PC-9 (cell line): ENCODE results near the gene LSM12. TPM values are rescaled to one million over a fixed set of nuclear protein-coding genes. Genes with fewer than 3 reads are reported as not detected.
"Not testable (repeated sequence)": the region's sequence is repeated elsewhere in the genome, so short reads cannot be mapped to it uniquely, and the experiment has no call there.

Experiments
- BruUV-seq: library from RNA; stranded (reverse); fragments of 400-500 nt; replicated peaks from 2 replicates; lab custom pipeline; 2021; lab: Mats Ljungman, UMichigan
- CTCF ChIA-PET: fragments of 300-600 bp; sonication (Branson Sonifier 250); formaldehyde crosslinking; loops from one replicate; lab custom pipeline; 2022; ENCODE audit warnings: antibody characterized with exemption; lab: Charles Lee
- POLR2A ChIA-PET: fragments of 300-600 bp; sonication (Branson Sonifier 250); formaldehyde crosslinking; loops from one replicate; lab custom pipeline; 2022; ENCODE audit warnings: antibody characterized with exemption; ENCODE audit not compliant: unreplicated experiment; lab: Charles Lee
- DNase-seq, 2 experiments: peaks; one replicate each; pipeline versions ENCODE4 v3.0.0 to v3.0.0-alpha.2; 2015 to 2022; ENCODE audit warnings: mixed read lengths in 1 of 2
- H2AFZ ChIP-seq: fragments of 200-600 bp; sonication (generic); 2 replicates; pipeline ENCODE4 v1.8.1; 2017; ENCODE audit warnings: antibody characterized with exemption
- H3F3A ChIP-seq: fragments of 200-600 bp; sonication (generic); 2 replicates; pipeline ENCODE4 v1.8.1; 2017; ENCODE audit warnings: antibody characterized with exemption, mild to moderate bottlenecking, low read depth; ENCODE audit not compliant: insufficient read depth
- H3K27ac ChIP-seq: fragments of 200-600 bp; sonication (generic); 2 replicates; pipeline ENCODE4 v1.6.1; 2016; ENCODE audit warnings: mixed run types
- H3K27me3 ChIP-seq: fragments of 200-600 bp; sonication (generic); 2 replicates; pipeline ENCODE4 v1.6.1; 2016; ENCODE audit warnings: low read depth, mixed run types; ENCODE audit not compliant: insufficient read depth
- H3K36me3 ChIP-seq: fragments of 200-600 bp; sonication (generic); 2 replicates; pipeline ENCODE4 v1.6.1; 2016; ENCODE audit warnings: low read depth, mixed run types
- H3K4me1 ChIP-seq: fragments of 200-600 bp; sonication (generic); replicated peaks from 2 replicates; pipeline ENCODE4 v1.6.1; 2016; ENCODE audit warnings: mixed run types; ENCODE audit not compliant: insufficient read depth
- H3K4me2 ChIP-seq: fragments of 200-600 bp; sonication (generic); 2 replicates; pipeline ENCODE4 v1.6.1; 2017; ENCODE audit warnings: mixed run types
- H3K4me3 ChIP-seq: fragments of 200-600 bp; sonication (generic); 2 replicates; pipeline ENCODE4 v1.6.1; 2016; ENCODE audit warnings: mixed run types
- H3K79me2 ChIP-seq: fragments of 200-600 bp; sonication (generic); 2 replicates; pipeline ENCODE4 v1.6.1; 2017; ENCODE audit warnings: low read depth, mixed run types
- H3K9me2 ChIP-seq: fragments of 200-600 bp; sonication (generic); 2 replicates; pipeline ENCODE4 v1.8.1; 2017; ENCODE audit warnings: mild to moderate bottlenecking; ENCODE audit not compliant: insufficient read depth
- H3K9me3 ChIP-seq: fragments of 200-600 bp; sonication (generic); 2 replicates; pipeline ENCODE4 v1.8.1; 2016; ENCODE audit warnings: low read depth; ENCODE audit not compliant: insufficient read depth
- H4K20me1 ChIP-seq: fragments of 200-600 bp; sonication (generic); 2 replicates; pipeline ENCODE4 v1.8.1; 2017; ENCODE audit not compliant: insufficient read depth
- CTCF ChIP-seq: fragments of 200-600 bp; sonication (generic); conservative IDR thresholded peaks from 2 replicates; pipeline ENCODE4 v1.6.1; 2017; ENCODE audit warnings: mixed run types, antibody characterized with exemption, mild to moderate bottlenecking, moderate library complexity
- EZH2 ChIP-seq: fragments of 200-600 bp; sonication (generic); IDR thresholded peaks from 2 replicates; pipeline ENCODE4 v1.8.0; 2017; ENCODE audit warnings: antibody characterized with exemption, low read depth
- intact Hi-C: fragments of 100-400 bp; cut with micrococcal nuclease; formaldehyde crosslinking; loops from one replicate; pipeline ENCODE4 v1.10.0; 2022; ENCODE audit not compliant: unreplicated experiment
- total RNA-seq: library from RNA; stranded (reverse); gene quantifications from 2 replicates; pipeline ENCODE4 v1.2.3, GENCODE V29; 2021

The LSM12 gene
- total RNA-seq, 1 experiment from 2014 or later: 62.7 TPM

GRCh38 chr17:44000141-44000860 is 66.2 kb downstream of the LSM12 start:
- H4K20me1 ChIP-seq: no peaks in the 10 kb centered on the region
- no peak for TF ChIP-seq CTCF
- no peak for TF ChIP-seq EZH2
- H3K27ac ChIP-seq: no peak overlapping the region
- peaks cover 12% of the 10 kb centered on the region for H3F3A ChIP-seq
- H3K36me3 ChIP-seq: no peaks in the 10 kb centered on the region
- ChIA-PET CTCF (no interaction called here), POLR2A (no interaction called here)
- H3K9me2 ChIP-seq: no peaks in the 10 kb centered on the region
- BruUV-seq: no TSS peak
- no peak overlapping the region for H2AFZ ChIP-seq
- peaks cover 9% of the 10 kb centered on the region for H3K4me1 ChIP-seq
- H3K79me2 ChIP-seq: no peaks in the 10 kb centered on the region
- H3K27me3 ChIP-seq: peaks cover 5% of the 10 kb centered on the region; the same call in 1 of the 2 replicates
- H3K4me3 ChIP-seq: no peak overlapping the region
- no peak overlapping the region for H3K4me2 ChIP-seq
- no peaks in the 10 kb centered on the region for H3K9me3 ChIP-seq
- intact Hi-C loops: no loop called here
- no peak for DNase-seq

DNA sequence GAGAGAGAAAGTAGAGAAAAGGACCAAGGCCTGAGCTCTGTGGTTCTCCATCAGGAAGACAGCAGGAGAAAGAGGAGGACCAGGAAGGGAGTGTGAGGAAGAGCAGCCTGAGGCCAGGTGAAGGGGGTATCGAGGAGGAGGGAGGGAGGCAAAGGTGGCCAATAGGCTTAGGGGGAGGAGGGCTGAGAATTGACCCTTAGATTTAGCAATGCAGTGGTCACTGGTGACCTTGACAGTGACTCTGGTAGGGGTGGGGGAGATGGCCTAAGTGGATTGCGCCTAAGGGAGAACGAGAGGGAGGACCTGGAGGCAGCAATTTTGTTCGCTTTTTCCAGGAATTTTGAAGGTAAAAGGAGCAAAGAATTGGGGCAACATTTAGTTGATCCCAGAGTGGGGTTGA is 67.4 kb downstream of the LSM12 start:
- no peak overlapping the region for H2AFZ ChIP-seq
- no peak overlapping the region for H3K27ac ChIP-seq
- H3K36me3 ChIP-seq: no peaks in the 10 kb centered on the region
- no peak for DNase-seq
- ChIA-PET CTCF (no interaction called here), POLR2A (no interaction called here)
- no peaks in the 10 kb centered on the region for H3K9me2 ChIP-seq
- H3K27me3 ChIP-seq: peaks cover 13% of the 10 kb centered on the region
- H3K4me1 ChIP-seq: peaks cover 9% of the 10 kb centered on the region
- H3K79me2 ChIP-seq: no peaks in the 10 kb centered on the region
- intact Hi-C loops: no loop called here
- no peaks in the 10 kb centered on the region for H4K20me1 ChIP-seq
- H3F3A ChIP-seq: peaks cover 12% of the 10 kb centered on the region
- TF ChIP-seq EZH2 (no peak), CTCF (no peak)
- no peak overlapping the region for H3K4me3 ChIP-seq
- H3K9me3 ChIP-seq: no peaks in the 10 kb centered on the region
- BruUV-seq: no TSS peak
- H3K4me2 ChIP-seq: no peak overlapping the region

DNA sequence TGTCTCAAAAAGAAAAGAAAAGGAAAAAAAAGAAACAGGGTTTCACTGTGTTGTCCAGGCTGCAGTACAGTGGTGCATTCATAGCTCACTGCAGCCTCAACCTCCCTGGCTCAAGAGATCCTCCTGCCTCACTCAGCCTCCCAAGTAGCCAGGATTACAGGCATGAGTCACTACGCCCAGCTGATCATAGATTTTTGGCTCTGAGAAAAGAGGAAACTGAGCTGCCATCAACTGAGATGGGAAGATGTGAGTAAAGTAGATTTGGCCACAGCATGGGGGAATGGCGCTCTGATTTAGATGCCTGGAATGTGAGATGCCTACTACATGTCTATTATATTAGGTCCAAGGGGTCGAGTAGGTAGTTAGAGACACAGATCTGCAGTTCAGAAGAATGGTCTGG is 67.9 kb downstream of the LSM12 start:
- H3K36me3 ChIP-seq: no peaks in the 10 kb centered on the region
- H3K4me2 ChIP-seq: no peak overlapping the region
- TF ChIP-seq EZH2: no peak
- TF ChIP-seq CTCF: no peak
- DNase-seq: no peak
- H3K9me3 ChIP-seq: no peaks in the 10 kb centered on the region
- H4K20me1 ChIP-seq: no peaks in the 10 kb centered on the region
- no TSS peak for BruUV-seq
- intact Hi-C loops: no loop called here
- no peak overlapping the region for H2AFZ ChIP-seq
- no peak overlapping the region for H3K27ac ChIP-seq
- H3K4me1 ChIP-seq: peaks cover 9% of the 10 kb centered on the region
- ChIA-PET POLR2A (no interaction called here), CTCF (no interaction called here)
- H3K79me2 ChIP-seq: no peaks in the 10 kb centered on the region
- no peaks in the 10 kb centered on the region for H3K9me2 ChIP-seq
- H3F3A ChIP-seq: peaks cover 12% of the 10 kb centered on the region
- no peak overlapping the region for H3K4me3 ChIP-seq
- peaks cover 13% of the 10 kb centered on the region for H3K27me3 ChIP-seq

- H3F3A ChIP-seq, H3K9me3 ChIP-seq, H3K9me2 ChIP-seq, H2AFZ ChIP-seq, H3K79me2 ChIP-seq, H3K27ac ChIP-seq, DNase-seq, H3K4me1 ChIP-seq, intact Hi-C loops, H3K36me3 ChIP-seq, BruUV-seq, H4K20me1 ChIP-seq, POLR2A ChIA-PET, H3K4me3 ChIP-seq, H3K4me2 ChIP-seq: not testable (repeated sequence)
- CTCF ChIA-PET: interaction anchor here (0.7 kb wide), 1 partner anchor 87 kb away, joined by 3 read pairs; no protein-coding TSS in a partner anchor
- peaks cover 13% of the 10 kb centered on the region for H3K27me3 ChIP-seq
Measured at GRCh38 chr17:43997180-43997579, 69.3 kb downstream of the LSM12 start.
